ENCODE measurements around the gene ZNF350. TPM values are rescaled to one million over a fixed set of nuclear protein-coding genes. Genes with fewer than 3 reads are reported as not detected.
A peak's percentile ranks its signal among the peaks of the same experiment; 100 is the strongest.

The ZNF350 gene
- 6.9 and 10.0 TPM in 2 replicates for total RNA-seq (2016; rRNA removed; fragmentation: Illumina TruSeq; extraction: Trizol)
- 1.2 and 5.9 TPM in 2 replicates for total RNA-seq (2016; cell fraction: cytosol; rRNA removed; fragmentation: Illumina TruSeq; extraction: Trizol; ENCODE audit: low read depth)
- 6.7 and 9.5 TPM in 2 replicates for total RNA-seq (2016; cell fraction: insoluble cytoplasmic fraction; rRNA removed; fragmentation: Illumina TruSeq; extraction: Trizol)
- 2.5 and 4.6 TPM in 2 replicates for total RNA-seq (2016; cell fraction: membrane; rRNA removed; fragmentation: Illumina TruSeq; extraction: Trizol)
- total RNA-seq (2016; cell fraction: nucleus; rRNA removed; fragmentation: Illumina TruSeq; extraction: Trizol) = 5.4 and 7.0 TPM in 2 replicates
- polyA plus RNA-seq (2011; rRNA removed) = 3.0 and 3.7 TPM in 2 replicates
- polyA plus RNA-seq (2011; cell fraction: cytosol; rRNA removed) = 1.4 and 2.2 TPM in 2 replicates
- 2.1 and 3.4 TPM in 2 replicates for polyA plus RNA-seq (2011; cell fraction: nucleus; rRNA removed)
- 3.9 and 5.3 TPM in 2 replicates for polyA plus RNA-seq (2012)
- polyA plus RNA-seq (2016; cell fraction: cytosol; fragmentation: Illumina TruSeq; extraction: Trizol; ENCODE audit: low read depth) = 0.47 and 0.63 TPM in 2 replicates
- polyA plus RNA-seq (2016; cell fraction: insoluble cytoplasmic fraction; fragmentation: Illumina TruSeq; extraction: Trizol; ENCODE audit: low read depth) = 6.3 and 6.4 TPM in 2 replicates
- polyA plus RNA-seq (2016; cell fraction: membrane; fragmentation: Illumina TruSeq; extraction: Trizol; ENCODE audit: low read depth) = 0.85 and 0.90 TPM in 2 replicates
- polyA plus RNA-seq (2016; cell fraction: nucleus; fragmentation: Illumina TruSeq; extraction: Trizol; ENCODE audit: insufficient read depth, low read depth) = 4.3 and 11.1 TPM in 2 replicates
- polyA minus RNA-seq (2011; rRNA and poly(A)+ RNA removed; ENCODE audit: low replicate concordance) = 1.6 and 2.6 TPM in 2 replicates
- 2.6 and 4.0 TPM in 2 replicates for polyA minus RNA-seq (2011; cell fraction: cytosol; rRNA and poly(A)+ RNA removed)
- polyA minus RNA-seq (2011; cell fraction: nucleus; rRNA and poly(A)+ RNA removed) = 14.8 and 18.3 TPM in 2 replicates
- Bru-seq, nascent RNA = percentile 77 among the genes with signal in this experiment
- percentile 71 among the genes with signal in this experiment for BruChase-seq, experiment 1, labeled RNA remaining after a 6-hour chase
- BruChase-seq, experiment 2, labeled RNA remaining after a 2-hour chase = percentile 71 among the genes with signal in this experiment
- long read RNA-seq, experiment 1, partial matches to known transcripts = 0 of 4 reads
- long read RNA-seq, experiment 1, other reads (novel, unspliced or antisense) = 1 of 4 reads
- long read RNA-seq, experiment 2, partial matches to known transcripts = 1 of 7 reads
- long read RNA-seq, experiment 2, other reads (novel, unspliced or antisense) = 2 of 7 reads

GRCh38 chr19:51986309-51987291, at the start of gene ZNF350:
TSS of gene ZNF350 (minus strand) at chr19:51986840. CDS start at chr19:51974360, 12,480 bp downstream.
- Histone ChIP-seq H3K36me3 (replicated peaks in 1 of 2; ENCODE audit: control insufficient read depth in 1 of 2, insufficient read depth in 2 of 2, low read length in 2 of 2) (no peaks in the 10 kb centered on the region), H3K79me2 (ENCODE audit: insufficient read depth, low read length) (peaks cover 33% of the 10 kb centered on the region), H2AFZ (ENCODE audit: low read length) (peak within 1 kb of the TSS; percentile 87), H3K4me2 (ENCODE audit: low read depth, low read length) (peak within 1 kb of the TSS; percentile 89), H4K20me1 (ENCODE audit: insufficient read depth, low read length) (no peaks in the 10 kb centered on the region), H3K9me3 (ENCODE audit: low read length) (peaks cover 42% of the 10 kb centered on the region), H3K27ac (ENCODE audit: extremely low read length, insufficient read depth, low read length) (peak within 1 kb of the TSS; percentile 72), H3K9ac (ENCODE audit: insufficient read depth, low read depth, low read length) (peak within 1 kb of the TSS; percentile 92), H3K4me1 (ENCODE audit: insufficient read depth, low read length) (peaks cover 10% of the 10 kb centered on the region; the same call in 1 of the 2 replicates), H3K27me3 (ENCODE audit: control insufficient read depth in 1 of 2, insufficient read depth in 2 of 2, low read length in 2 of 2) (peaks cover 0 to 7% of the 10 kb centered on the region in 2 experiments; a peak in 1 of 5 replicates), H3K4me3 (replicated peaks in 1 of 3; ENCODE audit: insufficient read depth in 1 of 3, low read depth in 2 of 3, low read length in 3 of 3) (peak within 1 kb of the TSS; percentile 84 to 94 (median 88))
- peak; percentile 96 for ATAC-seq
- 5% methylated on average over 29 of the region's 33 CpGs for WGBS (ENCODE audit: low lambda C conversion rate)
- TSS peak; percentile 72 for BruUV-seq (replicated peaks)
- peak; percentile 93 for DNase-seq (ENCODE audit: low spot score)
- ChIA-PET POLR2A (no interaction called here), CTCF (ENCODE audit: low intra/inter-chr PET ratio, low total read pairs) (no interaction called here)
- intact Hi-C loops (cut with micrococcal nuclease; ENCODE audit: unreplicated experiment) (no loop called here), in situ Hi-C loops (cut with HindIII; ENCODE audit: extremely low pct_ligation_motif_present, low pct_unique_long_range_greater_than_20kb) (no loop called here)
- peak; percentile 92 for FAIRE-seq
- TF ChIP-seq ASH2L (IDR thresholded peaks at IDR 0.05; ENCODE audit: insufficient read length, low read depth, low read length) (peak; percentile 83), ZNF816 (CRISPR knock-in tag; IDR thresholded peaks at IDR 0.05; ENCODE audit: borderline replicate concordance) (no peak), MYNN (CRISPR knock-in tag; IDR thresholded peaks at IDR 0.05; ENCODE audit: low read depth) (no peak), ZFP90 (CRISPR knock-in tag; IDR thresholded peaks at IDR 0.05; ENCODE audit: borderline replicate concordance) (0 out of 2 replicates have a peak, but pooled peaks have one; percentile 27), ZNF350 (CRISPR knock-in tag; IDR thresholded peaks at IDR 0.05; ENCODE audit: borderline replicate concordance, low read depth) (peak; percentile 77; the same call in 1 of the 2 replicates), SNAPC5 (CRISPR knock-in tag; IDR thresholded peaks at IDR 0.05; ENCODE audit: borderline replicate concordance) (no peak), ATF4 (CRISPR knock-in tag; IDR thresholded peaks at IDR 0.05) (no peak)

All from HepG2 (cell line).